Endothelial cell of umbilical vein (primary cell): Measurements from ENCODE around the gene TLR8. TPM values are rescaled to one million over a fixed set of nuclear protein-coding genes. Genes with fewer than 3 reads are reported as not detected.

Experiments
- BruUV-seq: library from RNA; stranded (reverse); fragments of 400-500 nt; replicated peaks from 2 replicates; lab custom pipeline; 2021; lab: Mats Ljungman, UMichigan
- CTCF ChIA-PET: fragments of 300-600, 350-600 bp; sonication (Branson Sonifier 250); formaldehyde crosslinking; loops from one replicate; lab custom pipeline; 2021; ENCODE audit warnings: antibody characterized with exemption, inconsistent platforms; lab: Charles Lee
- POLR2A ChIA-PET: fragments of 300-600, 350-600 bp; sonication (Branson Sonifier 250); formaldehyde crosslinking; loops from one replicate; lab custom pipeline; 2021; ENCODE audit warnings: antibody characterized with exemption, inconsistent platforms; lab: Charles Lee
- DNase-seq: peaks from one replicate; pipeline ENCODE4 v3.0.0-alpha.2; 2011; ENCODE audit warnings: low read depth, low spot score
- FAIRE-seq: peaks from 2 replicates; lab custom pipeline; 2011; peaks lifted over from hg19 to GRCh38; lab: Jason Lieb, UNC
- H2AFZ ChIP-seq: 2 replicates; pipeline ENCODE4 v1.6.0; 2012; ENCODE audit warnings: low read depth, low read length, control low read depth, inconsistent platforms
- H3K27ac ChIP-seq: 2 replicates; pipeline ENCODE4 v1.5.1; 2011; ENCODE audit warnings: low read depth, mild to moderate bottlenecking, control low read depth, low read length, moderate library complexity; ENCODE audit not compliant: insufficient read depth
- H3K27me3 ChIP-seq, 2 experiments: 2 replicates each; pipeline versions ENCODE4 v1.6.0 to v1.6.1; 2011; ENCODE audit warnings: low read length in 2 of 2, mixed read lengths in 1 of 2; ENCODE audit not compliant: control insufficient read depth in 2 of 2, insufficient read depth in 2 of 2
- H3K36me3 ChIP-seq, 2 experiments: 2 replicates in 1 of 2; 3 replicates in 1 of 2; pipeline ENCODE4 v1.5.1; 2011; ENCODE audit warnings: low read length in 2 of 2, mild to moderate bottlenecking in 1 of 2, moderate library complexity in 1 of 2; ENCODE audit not compliant: control insufficient read depth in 2 of 2, insufficient read depth in 2 of 2; ENCODE audit errors: extremely low read depth in 1 of 2
- H3K4me1 ChIP-seq: 3 replicates; pipeline ENCODE4 v1.5.1; 2011; ENCODE audit warnings: mild to moderate bottlenecking, low read length; ENCODE audit not compliant: control insufficient read depth, insufficient read depth; ENCODE audit errors: extremely low read depth
- H3K4me2 ChIP-seq: 2 replicates; pipeline ENCODE4 v1.6.1; 2011; ENCODE audit warnings: low read length, control low read depth, mixed read lengths; ENCODE audit not compliant: insufficient read depth
- H3K4me3 ChIP-seq, 3 experiments: fragments of 200-600 bp in 1 of 3; sonication (generic), shearing (Covaris generic) in 1 of 3; replicated peaks in 1 of 3; 2 replicates each; pipeline ENCODE4 v1.5.1; 2011 to 2016; ENCODE audit warnings: control low read depth in 3 of 3, low read length in 3 of 3, mild to moderate bottlenecking in 2 of 3, inconsistent platforms in 1 of 3, low read depth in 1 of 3, moderate library complexity in 1 of 3; ENCODE audit not compliant: insufficient read depth in 1 of 3
- H3K79me2 ChIP-seq: 2 replicates; pipeline ENCODE4 v1.6.0; 2012; ENCODE audit warnings: low read length, inconsistent platforms; ENCODE audit not compliant: control insufficient read depth, insufficient read depth
- H3K9ac ChIP-seq: replicated peaks from 2 replicates; pipeline ENCODE3; 2011; ENCODE audit warnings: low read length, control low read depth; ENCODE audit not compliant: insufficient read depth; ENCODE audit errors: extremely low read depth
- H3K9me1 ChIP-seq: replicated peaks from 3 replicates; pipeline ENCODE4 v1.6.0; 2011; ENCODE audit warnings: mild to moderate bottlenecking, low read length; ENCODE audit not compliant: control insufficient read depth, insufficient read depth; ENCODE audit errors: extremely low read depth
- H3K9me3 ChIP-seq: replicated peaks from 2 replicates; pipeline ENCODE4 v1.5.1; 2012; ENCODE audit warnings: low read length, inconsistent platforms; ENCODE audit not compliant: control insufficient read depth, insufficient read depth
- H4K20me1 ChIP-seq: replicated peaks from 2 replicates; pipeline ENCODE3; 2011; ENCODE audit warnings: mild to moderate bottlenecking, low read length; ENCODE audit not compliant: control insufficient read depth, insufficient read depth; ENCODE audit errors: extremely low read depth
- CTCF ChIP-seq, 2 donors: IDR thresholded peaks; 1 replicate in 1 of 2; 2 replicates in 1 of 2; pipeline ENCODE4 v1.5.1; 2011; ENCODE audit warnings: low read length in 2 of 2, mild to moderate bottlenecking in 2 of 2, moderate library complexity in 2 of 2, control low read depth in 1 of 2, inconsistent platforms in 1 of 2, low read depth in 1 of 2; ENCODE audit not compliant: insufficient read depth in 1 of 2; ENCODE audit errors: extremely low read depth in 1 of 2
- EZH2 ChIP-seq: IDR thresholded peaks from 2 replicates; pipeline ENCODE4 v1.6.1; 2012; ENCODE audit warnings: borderline replicate concordance, low read depth, mild to moderate bottlenecking, moderate library complexity, low read length, inconsistent platforms; ENCODE audit not compliant: severe bottlenecking
- FOS ChIP-seq: IDR thresholded peaks from 2 replicates; pipeline ENCODE4 v1.6.1; 2011; ENCODE audit warnings: mild to moderate bottlenecking, low read length, moderate library complexity, borderline replicate concordance; ENCODE audit not compliant: insufficient read depth
- GATA2 ChIP-seq: IDR thresholded peaks from 2 replicates; pipeline ENCODE4 v1.7.0; 2011; ENCODE audit warnings: low read depth, mild to moderate bottlenecking, moderate library complexity, mixed read lengths, low read length; ENCODE audit not compliant: insufficient read length, insufficient read depth
- JUN ChIP-seq: IDR thresholded peaks from 2 replicates; pipeline ENCODE4 v1.6.1; 2011; ENCODE audit warnings: borderline replicate concordance, low read depth; ENCODE audit not compliant: insufficient read length, insufficient read depth
- MAX ChIP-seq: IDR thresholded peaks from 2 replicates; pipeline ENCODE4 v1.6.1; 2011; ENCODE audit not compliant: insufficient read depth, insufficient read length
- MYC ChIP-seq: IDR thresholded peaks from one replicate; pipeline ENCODE4 v1.6.1; 2011; ENCODE audit warnings: mild to moderate bottlenecking, low read depth, low read length
- POLR2A ChIP-seq: IDR thresholded peaks from 2 replicates; pipeline ENCODE4 v1.6.1; 2012; ENCODE audit warnings: low read depth, mild to moderate bottlenecking, control low read depth, low read length
- POLR2AphosphoS5 ChIP-seq: IDR thresholded peaks from 2 replicates; pipeline ENCODE4 v1.6.1; 2012; ENCODE audit warnings: low read depth, mild to moderate bottlenecking, control low read depth, low read length, moderate library complexity; ENCODE audit not compliant: insufficient read depth
- dilution Hi-C: fragments of 300-500 bp; cut with MboI; formaldehyde crosslinking; loops from one replicate; pipeline ENCODE4 v1.15.0; 2019; ENCODE audit warnings: low sequenced_read_pairs; ENCODE audit not compliant: extremely low pct_ligation_motif_present
- intact Hi-C: fragments of 100-400 bp; cut with micrococcal nuclease; formaldehyde crosslinking; loops from one replicate; pipeline ENCODE4 v1.10.0; 2022
- polyA plus RNA-seq, 4 experiments: library from polyadenylated mRNA; depleted of rRNA in 3 of 4; stranded (reverse) in 3 of 4; unstranded in 1 of 4; fragments of >200 nt; gene quantifications; 2 replicates each; pipeline versions ENCODE4 v1.2.1 to v1.2.3, GENCODE V29; 2011 to 2012; ENCODE audit warnings: missing spikeins in 1 of 4
- total RNA-seq: library from RNA; stranded (reverse); gene quantifications from 2 replicates; pipeline ENCODE4 v1.2.3, GENCODE V29; 2021

The TLR8 gene
- total and polyA plus RNA-seq, 2 donors (not counting 3 experiments of a cell fraction or from before 2014, with no cell fraction given): not detected

- POLR2A ChIA-PET: interaction anchor here (1.3 to 1.5 kb wide), 2 partner anchors 28 to 32 kb away, joined by 14 to 18 read pairs; partner anchors contain the start of gene TMSB4X
- Histone ChIP-seq H3K4me2 (no peak overlapping the region), H3K9me3 (no peaks in the 10 kb centered on the region), H3K9me1 (no peaks in the 10 kb centered on the region), H3K27ac (peak overlapping the region; percentile 64), H3K79me2 (no peaks in the 10 kb centered on the region), H3K27me3 (no peaks in the 10 kb centered on the region), H3K4me1 (peaks cover 27% of the 10 kb centered on the region), H3K9ac (peak overlapping the region; percentile 62), H2AFZ (no peak overlapping the region), H4K20me1 (no peaks in the 10 kb centered on the region), H3K4me3 (no peak overlapping the region), H3K36me3 (no peaks in the 10 kb centered on the region)
- FAIRE-seq: no peak
- dilution Hi-C loops (no loop called here), intact Hi-C loops (loop anchor here (1.0 to 5.0 kb wide), 6 partner anchors 31 to 1085 kb away; no protein-coding TSS in a partner anchor)
- no TSS peak for BruUV-seq
- TF ChIP-seq MAX (no peak), POLR2AphosphoS5 (no peak), EZH2 (no peak), MYC (no peak), JUN (no peak), POLR2A (no peak), FOS (no peak), CTCF (IDR thresholded peaks at IDR 0.05; ENCODE audit: extremely low read depth in 1 of 2, insufficient read depth in 1 of 2, low read depth in 1 of 2, low read length in 2 of 2) (no peak), GATA2 (no peak)
- CTCF ChIA-PET: interaction anchor here (1.6 to 2.5 kb wide), 4 partner anchors 22 to 698 kb away, joined by 22 to 64 read pairs (median 40); partner anchors contain the start of gene TMSB4X
- no peak for DNase-seq
Measured at GRCh38 chrX:12947545-12948235, 41.3 kb downstream of the TLR8 start.
